NB4 (cell line): Measurements from ENCODE around the gene ANKHD1.

Experiments used
- DNase-seq: peaks from one replicate; pipeline ENCODE4 v3.0.0; 2010; ENCODE audit warnings: low read depth
- H3K4me3 ChIP-seq: one replicate; pipeline ENCODE4 v1.5.1; 2011; ENCODE audit warnings: mild to moderate bottlenecking, low read depth, low read length, moderate library complexity
- MAX ChIP-seq: IDR thresholded peaks from 2 replicates; pipeline ENCODE4 v1.6.1; 2011; ENCODE audit warnings: low read depth, low read length
- MYC ChIP-seq: IDR thresholded peaks from 2 replicates; pipeline ENCODE4 v1.6.1; 2011; ENCODE audit warnings: low read depth, low read length
- POLR2A ChIP-seq: IDR thresholded peaks from 2 replicates; pipeline ENCODE4 v1.6.1; 2011; ENCODE audit warnings: mild to moderate bottlenecking; ENCODE audit not compliant: insufficient read length; ENCODE audit errors: extremely low read depth
- TF ChIP-seq, protein P1 (sequence below): IDR thresholded peaks from one replicate; pipeline ENCODE4 v1.5.1; 2012; ENCODE audit warnings: low read depth, low read length

Gene ANKHD1

DNA sequence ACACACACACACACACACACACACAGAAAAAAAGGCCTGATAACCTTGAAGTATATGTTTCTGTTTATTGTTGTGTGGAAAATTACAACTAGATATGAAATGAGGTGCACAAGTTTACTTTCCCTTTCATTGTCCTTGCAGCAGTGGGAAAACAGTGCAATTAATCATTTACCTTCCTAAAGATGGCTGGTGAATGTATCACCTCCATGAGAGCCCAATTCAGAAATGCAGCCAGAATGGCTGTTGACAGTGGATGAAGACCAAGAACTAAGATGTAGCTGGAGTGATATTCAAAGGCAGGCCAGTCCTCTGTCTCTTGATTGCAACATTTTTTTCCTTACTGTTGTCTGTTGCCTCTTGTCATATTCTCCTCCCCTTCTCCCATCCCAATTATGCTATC is 96.3 kb downstream of the ANKHD1 start:
- no peak overlapping the region for H3K4me3 ChIP-seq
- no peak for DNase-seq
- TF ChIP-seq MAX (no peak), POLR2A (no peak), MYC (no peak)
- TF ChIP-seq, protein P1, sequence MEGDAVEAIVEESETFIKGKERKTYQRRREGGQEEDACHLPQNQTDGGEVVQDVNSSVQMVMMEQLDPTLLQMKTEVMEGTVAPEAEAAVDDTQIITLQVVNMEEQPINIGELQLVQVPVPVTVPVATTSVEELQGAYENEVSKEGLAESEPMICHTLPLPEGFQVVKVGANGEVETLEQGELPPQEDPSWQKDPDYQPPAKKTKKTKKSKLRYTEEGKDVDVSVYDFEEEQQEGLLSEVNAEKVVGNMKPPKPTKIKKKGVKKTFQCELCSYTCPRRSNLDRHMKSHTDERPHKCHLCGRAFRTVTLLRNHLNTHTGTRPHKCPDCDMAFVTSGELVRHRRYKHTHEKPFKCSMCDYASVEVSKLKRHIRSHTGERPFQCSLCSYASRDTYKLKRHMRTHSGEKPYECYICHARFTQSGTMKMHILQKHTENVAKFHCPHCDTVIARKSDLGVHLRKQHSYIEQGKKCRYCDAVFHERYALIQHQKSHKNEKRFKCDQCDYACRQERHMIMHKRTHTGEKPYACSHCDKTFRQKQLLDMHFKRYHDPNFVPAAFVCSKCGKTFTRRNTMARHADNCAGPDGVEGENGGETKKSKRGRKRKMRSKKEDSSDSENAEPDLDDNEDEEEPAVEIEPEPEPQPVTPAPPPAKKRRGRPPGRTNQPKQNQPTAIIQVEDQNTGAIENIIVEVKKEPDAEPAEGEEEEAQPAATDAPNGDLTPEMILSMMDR, result no peak

DNA sequence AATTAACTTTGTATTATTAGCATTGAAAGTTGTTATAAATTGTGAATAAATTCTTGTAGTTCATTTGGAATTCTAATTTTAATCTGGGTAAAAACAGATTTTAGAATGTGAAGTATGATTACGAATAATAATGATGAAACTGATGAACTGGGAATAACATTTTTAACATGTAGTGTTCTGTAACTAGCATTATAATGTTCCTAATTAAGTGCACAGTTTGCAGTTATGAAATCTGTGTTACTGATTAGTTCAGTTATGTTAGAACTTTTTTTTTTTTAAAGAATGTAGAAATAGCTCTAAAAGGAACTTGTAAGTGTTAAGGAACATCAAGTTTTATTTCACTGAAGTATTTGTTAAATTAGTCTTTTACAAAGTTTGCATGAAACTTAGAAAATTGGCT is 97.0 kb downstream of the ANKHD1 start:
- no peak for DNase-seq
- TF ChIP-seq POLR2A (no peak), MAX (no peak), MYC (no peak)
- TF ChIP-seq, protein P1, result no peak
- H3K4me3 ChIP-seq, result no peak overlapping the region

- no peak overlapping the region for H3K4me3 ChIP-seq
- TF ChIP-seq, protein P1, result no peak
- DNase-seq, result no peak
Observed at GRCh38 chr5:140502834-140503233, 101.2 kb downstream of the ANKHD1 start.

- no peak overlapping the region for H3K4me3 ChIP-seq
- DNase-seq, result no peak
- no peak for TF ChIP-seq MAX
- TF ChIP-seq, protein P1, result no peak
- no peak for TF ChIP-seq POLR2A
- TF ChIP-seq MYC, result no peak
Observed at GRCh38 chr5:140509898-140510297, 108.3 kb downstream of the ANKHD1 start.

DNA sequence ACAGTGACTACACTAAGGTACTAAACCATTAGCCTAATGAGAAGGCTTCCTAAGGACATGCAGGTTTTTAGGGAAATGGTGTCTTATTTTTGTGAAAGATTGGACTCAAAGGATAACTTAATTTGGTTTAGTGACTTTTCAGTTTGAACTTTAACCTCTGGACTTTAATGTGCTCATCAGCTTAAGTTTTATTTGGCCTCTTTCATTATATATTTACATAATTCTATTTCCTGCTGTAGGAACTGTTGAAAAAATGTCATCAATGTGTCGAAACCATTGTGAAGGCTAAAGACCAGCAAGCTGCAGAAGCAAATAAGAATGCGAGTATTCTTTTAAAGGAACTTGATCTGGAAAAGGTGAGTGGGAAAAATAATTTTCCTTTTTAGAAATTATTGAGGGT is 111.5 kb downstream of the ANKHD1 start:
- no peak for DNase-seq
- TF ChIP-seq, protein P1, result no peak
- TF ChIP-seq POLR2A, result no peak
- no peak for TF ChIP-seq MYC
- no peak for TF ChIP-seq MAX
- H3K4me3 ChIP-seq, result no peak overlapping the region

DNA sequence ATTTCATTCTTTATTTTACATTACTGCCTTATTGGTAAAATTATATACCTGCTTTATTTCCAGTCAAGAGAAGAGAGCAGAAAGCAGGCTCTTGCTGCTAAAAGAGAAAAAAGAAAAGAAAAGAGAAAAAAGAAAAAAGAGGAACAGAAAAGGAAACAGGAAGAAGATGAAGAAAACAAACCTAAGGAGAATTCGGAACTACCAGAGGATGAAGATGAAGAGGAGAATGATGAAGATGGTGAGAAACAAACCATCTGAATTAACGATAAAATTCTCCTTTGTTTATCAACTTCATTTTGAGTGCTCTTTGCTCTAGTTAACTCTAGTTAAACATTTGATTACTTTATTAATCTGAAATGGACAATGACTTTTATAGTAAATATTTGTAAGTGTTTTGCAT is 122.4 kb downstream of the ANKHD1 start:
- TF ChIP-seq MYC (no peak), MAX (no peak)
- no peak overlapping the region for H3K4me3 ChIP-seq
- DNase-seq, result no peak

GRCh38 chr5:140540227-140540626 is 138.6 kb downstream of the ANKHD1 start:
- TF ChIP-seq MYC, result no peak
- TF ChIP-seq, protein P1, result no peak
- no peak for TF ChIP-seq MAX
- no peak for TF ChIP-seq POLR2A
- no peak for DNase-seq
- no peak overlapping the region for H3K4me3 ChIP-seq
